NCI-H2081 treated with DMSO at 0.1 percent for 48 hours (cell line): ENCODE results near the gene LPIN3.
"Not testable (repeated sequence)": the region's sequence is repeated elsewhere in the genome, so short reads cannot be mapped to it uniquely, and the experiment has no call there.

ENCODE experiments used
- DNase-seq: peaks from one replicate; lab custom pipeline; 2025; lab: John Stamatoyannopoulos, UW

Gene LPIN3

GRCh38 chr20:41340327-41341055 is at the start of gene LPIN3:
Gene LPIN3 (plus strand): TSS chr20:41340821. CDS start chr20:41345804, 4,983 bp downstream.
- DNase-seq, result no peak

- no peak for DNase-seq
Measured at GRCh38 chr20:41293269-41294037, 47.2 kb upstream of the LPIN3 start.

GRCh38 chr20:41299899-41300298 is 40.7 kb upstream of the LPIN3 start:
- DNase-seq, result no peak

- DNase-seq, result no peak
Measured at GRCh38 chr20:41300383-41300782, 40.2 kb upstream of the LPIN3 start.

GRCh38 chr20:41300886-41301285 is 39.7 kb upstream of the LPIN3 start:
- no peak for DNase-seq

GRCh38 chr20:41304002-41304401 is 36.6 kb upstream of the LPIN3 start:
- no peak for DNase-seq

GRCh38 chr20:41304424-41305079 is 36.1 kb upstream of the LPIN3 start:
- DNase-seq, result no peak

GRCh38 chr20:41306061-41306727 is 34.4 kb upstream of the LPIN3 start:
- no peak for DNase-seq

- no peak for DNase-seq
Measured at GRCh38 chr20:41307021-41307420, 33.6 kb upstream of the LPIN3 start.

GRCh38 chr20:41308290-41308711 is 32.3 kb upstream of the LPIN3 start:
- DNase-seq, result no peak

- DNase-seq, result no peak
Measured at GRCh38 chr20:41308726-41309413, 31.8 kb upstream of the LPIN3 start.

- DNase-seq, result no peak
Measured at GRCh38 chr20:41309817-41310216, 30.8 kb upstream of the LPIN3 start.

- not testable (repeated sequence) for DNase-seq
Measured at GRCh38 chr20:41312009-41312408, 28.6 kb upstream of the LPIN3 start.

- no peak for DNase-seq
Measured at GRCh38 chr20:41314386-41314785, 26.2 kb upstream of the LPIN3 start.

- DNase-seq, result no peak
Measured at GRCh38 chr20:41316051-41316450, 24.6 kb upstream of the LPIN3 start.

GRCh38 chr20:41316602-41317545 is 23.7 kb upstream of the LPIN3 start:
- DNase-seq, result no peak

GRCh38 chr20:41317546-41318270 is 22.9 kb upstream of the LPIN3 start, which contains the start of gene ZHX3:
Gene ZHX3 (minus strand): TSS chr20:41317731. CDS start chr20:41204916, 112,815 bp downstream.
- peak; percentile 75 for DNase-seq

GRCh38 chr20:41318271-41318649 is 22.4 kb upstream of the LPIN3 start:
- no peak for DNase-seq

GRCh38 chr20:41320441-41320840 is 20.2 kb upstream of the LPIN3 start:
- no peak for DNase-seq

GRCh38 chr20:41320976-41321375 is 19.6 kb upstream of the LPIN3 start:
- no peak for DNase-seq
